ENCODE results near the gene STX12.
A peak's percentile ranks its signal among the peaks of the same experiment; 100 is the strongest.
"Not testable (repeated sequence)": the region's sequence is repeated elsewhere in the genome, so short reads cannot be mapped to it uniquely, and the experiment has no call there.

STX12 gene

GRCh38 chr1:27858949-27859576 lies 86.0 kb downstream of the STX12 start:
- DNase-seq (ENCODE audit: low read depth) = no peak
- H3K27me3 ChIP-seq (replicated peaks; ENCODE audit: control insufficient read depth, insufficient read depth, low read length) = no peaks in the 10 kb centered on the region
- peaks cover 32% of the 10 kb centered on the region for H3K4me1 ChIP-seq (ENCODE audit: control insufficient read depth, insufficient read depth, low read length)
- H3K9me3 ChIP-seq (ENCODE audit: control insufficient read depth, low read length) = no peaks in the 10 kb centered on the region
- H3K9ac ChIP-seq (ENCODE audit: low read length) = peak overlapping the region; percentile 55
- no peaks in the 10 kb centered on the region for H3K36me3 ChIP-seq (ENCODE audit: control insufficient read depth, insufficient read depth, low read length, severe bottlenecking)
- no peak overlapping the region for H3K4me3 ChIP-seq (ENCODE audit: low read length)

DNA sequence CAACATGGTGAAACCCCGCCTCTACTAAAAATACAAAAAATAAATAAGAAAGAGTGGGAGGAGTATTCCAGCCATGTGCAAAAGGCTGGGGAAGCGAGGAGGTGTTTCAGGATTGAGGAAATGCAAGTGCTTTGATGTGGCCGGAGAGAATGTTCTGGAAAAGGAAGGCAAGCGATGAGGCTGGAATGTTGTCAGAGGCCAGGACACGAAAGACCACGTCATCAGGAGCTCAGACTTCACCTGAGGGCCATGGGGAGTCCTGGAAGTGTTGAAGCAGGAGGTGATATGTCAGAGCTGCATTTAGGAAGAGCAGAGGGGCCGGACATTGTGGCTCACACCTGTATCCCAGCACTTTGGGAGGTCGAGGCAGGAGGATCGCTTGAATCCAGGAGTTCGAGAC lies 88.4 kb downstream of the STX12 start:
- H3K9ac ChIP-seq (ENCODE audit: low read length) = no peak overlapping the region
- H3K4me3 ChIP-seq (ENCODE audit: low read length) = no peak overlapping the region
- no peak for DNase-seq (ENCODE audit: low read depth)
- H3K36me3 ChIP-seq (ENCODE audit: control insufficient read depth, insufficient read depth, low read length, severe bottlenecking) = no peaks in the 10 kb centered on the region
- H3K9me3 ChIP-seq (ENCODE audit: control insufficient read depth, low read length) = no peaks in the 10 kb centered on the region
- H3K27me3 ChIP-seq (replicated peaks; ENCODE audit: control insufficient read depth, insufficient read depth, low read length) = no peaks in the 10 kb centered on the region
- H3K4me1 ChIP-seq (ENCODE audit: control insufficient read depth, insufficient read depth, low read length) = peaks cover 39% of the 10 kb centered on the region

DNA sequence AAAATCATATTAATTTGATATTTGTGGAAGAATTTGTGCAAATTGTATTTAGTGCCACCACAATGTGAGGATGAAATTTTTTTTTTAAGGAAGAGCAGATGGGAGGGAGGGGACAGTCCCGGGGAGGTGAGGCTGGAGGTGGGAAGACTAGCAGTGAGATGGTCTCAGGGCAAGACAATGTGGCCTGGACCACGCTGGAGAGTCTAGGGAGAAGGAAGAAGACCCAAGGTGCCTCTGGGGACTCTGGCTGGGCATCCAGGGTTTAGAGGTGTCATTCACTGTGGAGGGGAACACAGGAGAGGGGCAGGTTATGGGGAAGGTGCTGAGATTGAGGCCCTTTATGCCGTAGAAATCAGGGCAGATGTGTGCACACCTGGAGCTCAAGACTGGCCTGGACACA lies 89.0 kb downstream of the STX12 start:
- Histone ChIP-seq H3K27me3 (replicated peaks; ENCODE audit: control insufficient read depth, insufficient read depth, low read length) (no peaks in the 10 kb centered on the region), H3K9me3 (ENCODE audit: control insufficient read depth, low read length) (no peaks in the 10 kb centered on the region), H3K4me3 (ENCODE audit: low read length) (peak overlapping the region; percentile 46), H3K9ac (ENCODE audit: low read length) (peak overlapping the region; percentile 80), H3K4me1 (ENCODE audit: control insufficient read depth, insufficient read depth, low read length) (peaks cover 39% of the 10 kb centered on the region), H3K36me3 (ENCODE audit: control insufficient read depth, insufficient read depth, low read length, severe bottlenecking) (no peaks in the 10 kb centered on the region)
- no peak for DNase-seq (ENCODE audit: low read depth)

GRCh38 chr1:27862671-27863537 lies 89.9 kb downstream of the STX12 start:
- Histone ChIP-seq H3K4me3 (ENCODE audit: low read length) (peak overlapping the region; percentile 46), H3K9me3 (ENCODE audit: control insufficient read depth, low read length) (no peaks in the 10 kb centered on the region), H3K9ac (ENCODE audit: low read length) (peak overlapping the region; percentile 80), H3K36me3 (ENCODE audit: control insufficient read depth, insufficient read depth, low read length, severe bottlenecking) (no peaks in the 10 kb centered on the region), H3K27me3 (replicated peaks; ENCODE audit: control insufficient read depth, insufficient read depth, low read length) (no peaks in the 10 kb centered on the region), H3K4me1 (ENCODE audit: control insufficient read depth, insufficient read depth, low read length) (peaks cover 39% of the 10 kb centered on the region)
- DNase-seq (ENCODE audit: low read depth) = peak; percentile 93

DNA sequence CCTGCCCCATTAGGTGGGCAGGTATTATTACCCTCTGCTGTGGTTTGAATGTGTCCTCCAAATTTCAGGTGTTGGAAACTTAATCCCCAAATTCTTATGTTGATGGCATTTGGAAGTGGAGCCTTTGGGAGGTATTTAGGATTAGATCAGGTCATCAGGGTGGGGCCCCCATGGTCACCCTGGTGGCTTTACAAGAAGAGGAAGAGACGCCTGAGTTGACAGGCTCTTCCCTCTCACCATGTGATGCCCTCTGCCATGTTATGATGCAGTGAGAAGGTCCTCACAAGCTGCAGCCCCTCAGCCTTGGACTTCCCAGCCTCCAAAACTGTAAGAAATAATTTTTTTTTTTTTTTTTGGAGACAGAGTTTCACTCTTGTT lies 90.5 kb downstream of the STX12 start:
- no peaks in the 10 kb centered on the region for H3K36me3 ChIP-seq (ENCODE audit: control insufficient read depth, insufficient read depth, low read length, severe bottlenecking)
- DNase-seq (ENCODE audit: low read depth) = no peak
- H3K4me3 ChIP-seq (ENCODE audit: low read length) = no peak overlapping the region
- peaks cover 35% of the 10 kb centered on the region for H3K4me1 ChIP-seq (ENCODE audit: control insufficient read depth, insufficient read depth, low read length)
- peak overlapping the region; percentile 77 for H3K9ac ChIP-seq (ENCODE audit: low read length)
- H3K27me3 ChIP-seq (replicated peaks; ENCODE audit: control insufficient read depth, insufficient read depth, low read length) = no peaks in the 10 kb centered on the region
- no peaks in the 10 kb centered on the region for H3K9me3 ChIP-seq (ENCODE audit: control insufficient read depth, low read length)

DNA sequence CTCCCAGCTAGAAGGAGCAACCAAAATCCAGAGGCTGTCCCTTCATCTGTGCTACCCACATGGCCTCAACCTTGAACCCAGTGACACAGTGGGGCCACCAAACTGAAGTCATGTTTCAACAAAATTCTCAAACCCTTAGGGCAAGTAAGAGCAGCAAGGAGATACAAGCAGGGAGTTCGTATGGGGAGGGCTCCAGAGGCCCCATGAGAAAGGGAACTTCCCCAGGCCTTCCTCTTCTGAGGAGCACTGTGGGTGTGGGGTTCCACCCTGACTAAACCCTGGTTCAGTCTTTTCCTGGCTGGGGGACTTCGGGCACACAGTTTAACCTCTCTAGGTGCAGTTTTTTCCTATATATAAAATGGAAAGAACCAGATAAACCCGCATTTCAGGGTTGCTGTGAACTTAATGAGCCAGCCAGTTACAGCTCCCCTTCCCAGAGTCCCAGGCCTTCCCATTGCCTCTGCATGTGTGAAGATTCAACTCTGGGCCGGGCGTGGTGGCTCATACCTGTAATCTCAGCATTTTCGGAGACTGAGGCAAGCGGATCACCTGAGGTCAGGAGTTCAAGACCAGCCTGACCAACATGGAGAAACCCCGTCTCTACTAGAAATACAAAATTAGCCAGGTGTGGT lies 91.4 kb downstream of the STX12 start:
- Histone ChIP-seq H3K9ac (ENCODE audit: low read length) (peak overlapping the region; percentile 77), H3K27me3 (replicated peaks; ENCODE audit: control insufficient read depth, insufficient read depth, low read length) (no peaks in the 10 kb centered on the region), H3K36me3 (ENCODE audit: control insufficient read depth, insufficient read depth, low read length, severe bottlenecking) (no peaks in the 10 kb centered on the region), H3K4me1 (ENCODE audit: control insufficient read depth, insufficient read depth, low read length) (peaks cover 28% of the 10 kb centered on the region), H3K9me3 (ENCODE audit: control insufficient read depth, low read length) (no peaks in the 10 kb centered on the region), H3K4me3 (ENCODE audit: low read length) (no peak overlapping the region)
- no peak for DNase-seq (ENCODE audit: low read depth)

GRCh38 chr1:27865821-27866220 lies 92.8 kb downstream of the STX12 start:
- Histone ChIP-seq H3K9me3 (ENCODE audit: control insufficient read depth, low read length) (no peaks in the 10 kb centered on the region), H3K36me3 (ENCODE audit: control insufficient read depth, insufficient read depth, low read length, severe bottlenecking) (no peaks in the 10 kb centered on the region), H3K4me1 (ENCODE audit: control insufficient read depth, insufficient read depth, low read length) (peaks cover 28% of the 10 kb centered on the region), H3K27me3 (replicated peaks; ENCODE audit: control insufficient read depth, insufficient read depth, low read length) (no peaks in the 10 kb centered on the region), H3K9ac (ENCODE audit: low read length) (no peak overlapping the region), H3K4me3 (ENCODE audit: low read length) (no peak overlapping the region)
- no peak for DNase-seq (ENCODE audit: low read depth)

- Histone ChIP-seq H3K36me3 (ENCODE audit: control insufficient read depth, insufficient read depth, low read length, severe bottlenecking) (no peaks in the 10 kb centered on the region), H3K9me3 (ENCODE audit: control insufficient read depth, low read length) (no peaks in the 10 kb centered on the region), H3K27me3 (replicated peaks; ENCODE audit: control insufficient read depth, insufficient read depth, low read length) (no peaks in the 10 kb centered on the region), H3K9ac (ENCODE audit: low read length) (no peak overlapping the region), H3K4me1 (ENCODE audit: control insufficient read depth, insufficient read depth, low read length) (peaks cover 18% of the 10 kb centered on the region), H3K4me3 (ENCODE audit: low read length) (no peak overlapping the region)
- no peak for DNase-seq (ENCODE audit: low read depth)
Observed at GRCh38 chr1:27868556-27868931, 95.5 kb downstream of the STX12 start.

GRCh38 chr1:27868932-27869718 lies 96.1 kb downstream of the STX12 start:
- Histone ChIP-seq H3K4me3 (ENCODE audit: low read length) (no peak overlapping the region), H3K9me3 (ENCODE audit: control insufficient read depth, low read length) (no peaks in the 10 kb centered on the region), H3K4me1 (ENCODE audit: control insufficient read depth, insufficient read depth, low read length) (peaks cover 12% of the 10 kb centered on the region), H3K27me3 (replicated peaks; ENCODE audit: control insufficient read depth, insufficient read depth, low read length) (no peaks in the 10 kb centered on the region), H3K36me3 (ENCODE audit: control insufficient read depth, insufficient read depth, low read length, severe bottlenecking) (no peaks in the 10 kb centered on the region), H3K9ac (ENCODE audit: low read length) (no peak overlapping the region)
- no peak for DNase-seq (ENCODE audit: low read depth)

- DNase-seq (ENCODE audit: low read depth) = no peak
- Histone ChIP-seq H3K36me3 (ENCODE audit: control insufficient read depth, insufficient read depth, low read length, severe bottlenecking) (no peaks in the 10 kb centered on the region), H3K9ac (ENCODE audit: low read length) (no peak overlapping the region), H3K9me3 (ENCODE audit: control insufficient read depth, low read length) (no peaks in the 10 kb centered on the region), H3K4me1 (ENCODE audit: control insufficient read depth, insufficient read depth, low read length) (peaks cover 7% of the 10 kb centered on the region), H3K4me3 (ENCODE audit: low read length) (no peak overlapping the region), H3K27me3 (replicated peaks; ENCODE audit: control insufficient read depth, insufficient read depth, low read length) (no peaks in the 10 kb centered on the region)
Observed at GRCh38 chr1:27869719-27870085, 96.7 kb downstream of the STX12 start.

GRCh38 chr1:27871076-27871475 lies 98.1 kb downstream of the STX12 start:
- peaks cover 11% of the 10 kb centered on the region for H3K4me1 ChIP-seq (ENCODE audit: control insufficient read depth, insufficient read depth, low read length)
- not testable (repeated sequence) for H3K36me3 ChIP-seq (ENCODE audit: control insufficient read depth, insufficient read depth, low read length, severe bottlenecking); H3K9me3 ChIP-seq (ENCODE audit: control insufficient read depth, low read length); H3K9ac ChIP-seq (ENCODE audit: low read length); DNase-seq (ENCODE audit: low read depth); H3K27me3 ChIP-seq (replicated peaks; ENCODE audit: control insufficient read depth, insufficient read depth, low read length); H3K4me3 ChIP-seq (ENCODE audit: low read length)

All from adipocyte (in vitro differentiated cells).